ENCODE data around the gene TTYH2. TPM values are rescaled to one million over a fixed set of nuclear protein-coding genes. Genes with fewer than 3 reads are reported as not detected.

Gene TTYH2
- total RNA-seq, 6 experiments from 2014 or later: 0.60 to 1.8 (median 1.3) TPM

DNA sequence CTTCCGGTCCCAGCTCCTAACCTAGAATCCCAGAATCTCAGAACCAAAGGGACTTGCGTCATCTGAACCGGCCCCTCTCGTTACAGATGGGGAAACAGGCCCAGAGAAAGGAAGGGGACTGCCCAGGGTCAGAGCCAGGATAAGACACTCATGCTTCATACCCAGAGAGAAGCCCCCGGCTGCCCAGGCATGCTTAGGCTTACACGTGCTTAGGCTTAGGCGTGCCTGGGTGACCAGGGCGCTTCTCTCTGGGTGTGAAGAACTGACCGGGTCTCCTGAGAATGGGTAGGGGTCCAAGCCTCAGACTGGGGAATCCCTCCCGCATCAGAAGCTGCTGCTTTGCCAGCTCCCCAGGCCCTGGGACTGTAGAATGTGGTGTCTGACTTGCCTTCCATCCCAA, 30.8 kb downstream of the TTYH2 start:
- no peaks in the 10 kb centered on the region for H3K9me3 ChIP-seq
- 30% methylated on average over 2 of the region's 10 CpGs for WGBS (ENCODE audit: insufficient coverage, low coverage, low lambda C conversion rate, missing lambda C conversion rate)

GRCh38 chr17:74244548-74244947, 31.2 kb downstream of the TTYH2 start:
- H3K27ac ChIP-seq: no peak overlapping the region
- DNase-seq: no peak
- no peaks in the 10 kb centered on the region for H3K4me1 ChIP-seq
- intact Hi-C loops (cut with DNase I): no loop called here
- no peak overlapping the region for H3K4me3 ChIP-seq
- no peak for ATAC-seq
- 53% methylated on average over 2 of the region's 6 CpGs for whole genome bisulfite sequencing (ENCODE audit: insufficient coverage, low coverage, low lambda C conversion rate, missing lambda C conversion rate)
- no peaks in the 10 kb centered on the region for H3K27me3 ChIP-seq
- TF ChIP-seq POLR2A (IDR thresholded peaks at IDR 0.05) (no peak), CTCF (IDR thresholded peaks at IDR 0.05) (no peak)
- H3K36me3 ChIP-seq: no peaks in the 10 kb centered on the region
- no peaks in the 10 kb centered on the region for H3K9me3 ChIP-seq

More for the DNA sequence above, 30.8 kb downstream of the TTYH2 start:
- Histone ChIP-seq H3K4me3 (no peak overlapping the region), H3K4me1 (no peaks in the 10 kb centered on the region), H3K27ac (no peak overlapping the region), H3K27me3 (no peaks in the 10 kb centered on the region), H3K36me3 (no peaks in the 10 kb centered on the region)
- TF ChIP-seq CTCF (IDR thresholded peaks at IDR 0.05) (no peak), POLR2A (IDR thresholded peaks at IDR 0.05) (no peak)
- DNase-seq (peak in 1 of 3 donors; percentile 29), ATAC-seq (no peak)
- intact Hi-C loops (cut with DNase I): no loop called here

GRCh38 chr17:74245145-74245831, 31.9 kb downstream of the TTYH2 start:
- Histone ChIP-seq H3K9me3 (no peaks in the 10 kb centered on the region), H3K36me3 (no peaks in the 10 kb centered on the region), H3K4me3 (no peak overlapping the region), H3K4me1 (no peaks in the 10 kb centered on the region), H3K27ac (no peak overlapping the region), H3K27me3 (no peaks in the 10 kb centered on the region)
- DNase-seq: peak in 1 of 3 donors; percentile 45
- TF ChIP-seq POLR2A (IDR thresholded peaks at IDR 0.05): no peak
- TF ChIP-seq CTCF (IDR thresholded peaks at IDR 0.05): no peak
- no peak for ATAC-seq
- intact Hi-C loops (cut with DNase I): no loop called here
- 42% methylated on average over 9 of the region's 21 CpGs for WGBS (ENCODE audit: insufficient coverage, low coverage, low lambda C conversion rate, missing lambda C conversion rate)

DNA sequence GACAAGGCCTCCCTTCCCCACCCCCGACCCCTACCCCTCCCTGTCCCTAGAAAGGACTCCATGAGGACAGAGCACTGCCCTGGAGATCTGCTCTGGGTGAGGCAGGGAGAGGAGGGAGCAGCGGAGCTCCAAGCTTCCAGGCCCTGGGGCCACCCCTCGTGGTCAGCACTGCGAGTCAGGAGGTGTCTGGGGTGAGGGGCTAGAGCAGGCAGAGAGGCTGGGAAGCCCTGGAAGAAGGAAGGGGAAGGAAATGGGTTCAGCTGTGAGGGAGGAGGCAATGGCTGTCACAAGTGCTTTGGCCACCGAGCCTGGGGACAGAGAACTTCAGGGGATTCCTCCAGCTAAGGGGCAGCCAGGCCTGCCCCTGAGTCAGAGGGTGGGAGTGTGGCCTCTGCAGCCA, 32.5 kb downstream of the TTYH2 start:
- DNase-seq (peak in 1 of 3 donors; percentile 53), ATAC-seq (peak in 3 of 4 donors; percentile 20 to 29 (median 26))
- TF ChIP-seq POLR2A (IDR thresholded peaks at IDR 0.05) (no peak), CTCF (IDR thresholded peaks at IDR 0.05) (no peak)
- H3K4me3 ChIP-seq: no peak overlapping the region
- no CpG with 5 or more reads among the region's 5 CpGs for WGBS (ENCODE audit: insufficient coverage, low coverage, low lambda C conversion rate, missing lambda C conversion rate)
- intact Hi-C loops (cut with DNase I): no loop called here
- no peaks in the 10 kb centered on the region for H3K27me3 ChIP-seq
- no peaks in the 10 kb centered on the region for H3K4me1 ChIP-seq
- no peaks in the 10 kb centered on the region for H3K36me3 ChIP-seq
- no peak overlapping the region for H3K27ac ChIP-seq
- no peaks in the 10 kb centered on the region for H3K9me3 ChIP-seq

All from right lobe of liver (tissue), 6 donors.